WTC11 (cell line): ENCODE data around the gene CFAP20.

Source experiments
- JUN ChIP-seq: sonication (generic); formaldehyde crosslinking; IDR thresholded peaks from 2 replicates; pipeline ENCODE4 v1.8.0; 2023; ENCODE audit warnings: mild to moderate bottlenecking, missing genetic modification reagents
- SP1 ChIP-seq: sonication (generic); formaldehyde crosslinking; conservative IDR thresholded peaks from 2 replicates; pipeline ENCODE4 v1.8.1; 2022; ENCODE audit warnings: missing genetic modification reagents
- TF ChIP-seq, protein P1 (sequence below): sonication (generic); formaldehyde crosslinking; IDR thresholded peaks from 2 replicates; pipeline ENCODE4 v1.8.0; 2022; ENCODE audit warnings: mild to moderate bottlenecking, missing genetic modification reagents
- TF ChIP-seq, protein P2 (sequence below): fragments of 200-600 bp; IDR thresholded peaks from 2 replicates; pipeline ENCODE4 v1.8.0; 2022; ENCODE audit warnings: antibody characterized with exemption
- TF ChIP-seq, protein P3 (sequence below): sonication (generic); formaldehyde crosslinking; IDR thresholded peaks from 2 replicates; pipeline ENCODE4 v1.8.1; 2022; ENCODE audit warnings: mild to moderate bottlenecking, missing genetic modification reagents, moderate library complexity, borderline replicate concordance
- TF ChIP-seq, protein P4 (sequence below): sonication (generic); formaldehyde crosslinking; IDR thresholded peaks from 2 replicates; pipeline ENCODE4 v1.8.1; 2023; ENCODE audit warnings: mild to moderate bottlenecking, missing genetic modification reagents
- TF ChIP-seq, protein P5 (sequence below): sonication (generic); formaldehyde crosslinking; IDR thresholded peaks from 2 replicates; pipeline ENCODE4 v1.8.1; 2022; ENCODE audit warnings: low read depth, missing genetic modification reagents, borderline replicate concordance
- TF ChIP-seq, protein P6 (sequence below): sonication (generic); formaldehyde crosslinking; conservative IDR thresholded peaks from 2 replicates; pipeline ENCODE4 v1.8.1; 2022; ENCODE audit warnings: mild to moderate bottlenecking, missing genetic modification reagents
- TF ChIP-seq, protein P7 (sequence below): sonication (generic); formaldehyde crosslinking; IDR thresholded peaks from 2 replicates; pipeline ENCODE4 v1.8.1; 2023; ENCODE audit warnings: mild to moderate bottlenecking, missing genetic modification reagents, borderline replicate concordance

DNA sequence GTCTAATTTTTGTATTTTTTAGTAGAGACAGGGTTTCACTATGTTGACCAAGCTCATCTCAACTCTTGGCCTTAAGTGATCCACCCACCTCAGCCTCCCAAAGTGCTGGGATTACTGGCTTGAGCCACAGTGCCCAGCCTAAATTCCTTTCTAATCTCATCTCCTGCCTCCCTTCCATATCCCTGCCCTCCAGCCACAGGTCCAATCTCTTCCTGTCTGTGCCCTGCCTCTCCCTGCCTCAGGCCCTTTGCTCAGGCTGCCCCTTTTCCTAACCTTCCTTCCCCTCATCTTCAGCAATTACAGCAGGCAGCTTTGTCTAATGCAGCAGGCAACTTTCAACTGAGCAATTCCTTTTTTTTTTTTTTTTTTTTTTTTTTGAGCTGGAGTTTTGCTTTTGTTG is 46.8 kb downstream of the CFAP20 start:
- TF ChIP-seq, protein P1, sequence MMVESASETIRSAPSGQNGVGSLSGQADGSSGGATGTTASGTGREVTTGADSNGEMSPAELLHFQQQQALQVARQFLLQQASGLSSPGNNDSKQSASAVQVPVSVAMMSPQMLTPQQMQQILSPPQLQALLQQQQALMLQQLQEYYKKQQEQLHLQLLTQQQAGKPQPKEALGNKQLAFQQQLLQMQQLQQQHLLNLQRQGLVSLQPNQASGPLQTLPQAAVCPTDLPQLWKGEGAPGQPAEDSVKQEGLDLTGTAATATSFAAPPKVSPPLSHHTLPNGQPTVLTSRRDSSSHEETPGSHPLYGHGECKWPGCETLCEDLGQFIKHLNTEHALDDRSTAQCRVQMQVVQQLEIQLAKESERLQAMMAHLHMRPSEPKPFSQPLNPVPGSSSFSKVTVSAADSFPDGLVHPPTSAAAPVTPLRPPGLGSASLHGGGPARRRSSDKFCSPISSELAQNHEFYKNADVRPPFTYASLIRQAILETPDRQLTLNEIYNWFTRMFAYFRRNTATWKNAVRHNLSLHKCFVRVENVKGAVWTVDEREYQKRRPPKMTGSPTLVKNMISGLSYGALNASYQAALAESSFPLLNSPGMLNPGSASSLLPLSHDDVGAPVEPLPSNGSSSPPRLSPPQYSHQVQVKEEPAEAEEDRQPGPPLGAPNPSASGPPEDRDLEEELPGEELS = no peak
- TF ChIP-seq, protein P2, sequence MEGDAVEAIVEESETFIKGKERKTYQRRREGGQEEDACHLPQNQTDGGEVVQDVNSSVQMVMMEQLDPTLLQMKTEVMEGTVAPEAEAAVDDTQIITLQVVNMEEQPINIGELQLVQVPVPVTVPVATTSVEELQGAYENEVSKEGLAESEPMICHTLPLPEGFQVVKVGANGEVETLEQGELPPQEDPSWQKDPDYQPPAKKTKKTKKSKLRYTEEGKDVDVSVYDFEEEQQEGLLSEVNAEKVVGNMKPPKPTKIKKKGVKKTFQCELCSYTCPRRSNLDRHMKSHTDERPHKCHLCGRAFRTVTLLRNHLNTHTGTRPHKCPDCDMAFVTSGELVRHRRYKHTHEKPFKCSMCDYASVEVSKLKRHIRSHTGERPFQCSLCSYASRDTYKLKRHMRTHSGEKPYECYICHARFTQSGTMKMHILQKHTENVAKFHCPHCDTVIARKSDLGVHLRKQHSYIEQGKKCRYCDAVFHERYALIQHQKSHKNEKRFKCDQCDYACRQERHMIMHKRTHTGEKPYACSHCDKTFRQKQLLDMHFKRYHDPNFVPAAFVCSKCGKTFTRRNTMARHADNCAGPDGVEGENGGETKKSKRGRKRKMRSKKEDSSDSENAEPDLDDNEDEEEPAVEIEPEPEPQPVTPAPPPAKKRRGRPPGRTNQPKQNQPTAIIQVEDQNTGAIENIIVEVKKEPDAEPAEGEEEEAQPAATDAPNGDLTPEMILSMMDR = no peak
- no peak for TF ChIP-seq SP1
- TF ChIP-seq, protein P3, sequence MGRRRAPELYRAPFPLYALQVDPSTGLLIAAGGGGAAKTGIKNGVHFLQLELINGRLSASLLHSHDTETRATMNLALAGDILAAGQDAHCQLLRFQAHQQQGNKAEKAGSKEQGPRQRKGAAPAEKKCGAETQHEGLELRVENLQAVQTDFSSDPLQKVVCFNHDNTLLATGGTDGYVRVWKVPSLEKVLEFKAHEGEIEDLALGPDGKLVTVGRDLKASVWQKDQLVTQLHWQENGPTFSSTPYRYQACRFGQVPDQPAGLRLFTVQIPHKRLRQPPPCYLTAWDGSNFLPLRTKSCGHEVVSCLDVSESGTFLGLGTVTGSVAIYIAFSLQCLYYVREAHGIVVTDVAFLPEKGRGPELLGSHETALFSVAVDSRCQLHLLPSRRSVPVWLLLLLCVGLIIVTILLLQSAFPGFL = no peak
- TF ChIP-seq JUN = no peak
- TF ChIP-seq, protein P4, sequence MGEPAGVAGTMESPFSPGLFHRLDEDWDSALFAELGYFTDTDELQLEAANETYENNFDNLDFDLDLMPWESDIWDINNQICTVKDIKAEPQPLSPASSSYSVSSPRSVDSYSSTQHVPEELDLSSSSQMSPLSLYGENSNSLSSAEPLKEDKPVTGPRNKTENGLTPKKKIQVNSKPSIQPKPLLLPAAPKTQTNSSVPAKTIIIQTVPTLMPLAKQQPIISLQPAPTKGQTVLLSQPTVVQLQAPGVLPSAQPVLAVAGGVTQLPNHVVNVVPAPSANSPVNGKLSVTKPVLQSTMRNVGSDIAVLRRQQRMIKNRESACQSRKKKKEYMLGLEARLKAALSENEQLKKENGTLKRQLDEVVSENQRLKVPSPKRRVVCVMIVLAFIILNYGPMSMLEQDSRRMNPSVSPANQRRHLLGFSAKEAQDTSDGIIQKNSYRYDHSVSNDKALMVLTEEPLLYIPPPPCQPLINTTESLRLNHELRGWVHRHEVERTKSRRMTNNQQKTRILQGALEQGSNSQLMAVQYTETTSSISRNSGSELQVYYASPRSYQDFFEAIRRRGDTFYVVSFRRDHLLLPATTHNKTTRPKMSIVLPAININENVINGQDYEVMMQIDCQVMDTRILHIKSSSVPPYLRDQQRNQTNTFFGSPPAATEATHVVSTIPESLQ (CRISPR knock-in tag) = no peak
- TF ChIP-seq, protein P5, sequence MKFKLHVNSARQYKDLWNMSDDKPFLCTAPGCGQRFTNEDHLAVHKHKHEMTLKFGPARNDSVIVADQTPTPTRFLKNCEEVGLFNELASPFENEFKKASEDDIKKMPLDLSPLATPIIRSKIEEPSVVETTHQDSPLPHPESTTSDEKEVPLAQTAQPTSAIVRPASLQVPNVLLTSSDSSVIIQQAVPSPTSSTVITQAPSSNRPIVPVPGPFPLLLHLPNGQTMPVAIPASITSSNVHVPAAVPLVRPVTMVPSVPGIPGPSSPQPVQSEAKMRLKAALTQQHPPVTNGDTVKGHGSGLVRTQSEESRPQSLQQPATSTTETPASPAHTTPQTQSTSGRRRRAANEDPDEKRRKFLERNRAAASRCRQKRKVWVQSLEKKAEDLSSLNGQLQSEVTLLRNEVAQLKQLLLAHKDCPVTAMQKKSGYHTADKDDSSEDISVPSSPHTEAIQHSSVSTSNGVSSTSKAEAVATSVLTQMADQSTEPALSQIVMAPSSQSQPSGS (CRISPR knock-in tag) = no peak
- TF ChIP-seq, protein P6, sequence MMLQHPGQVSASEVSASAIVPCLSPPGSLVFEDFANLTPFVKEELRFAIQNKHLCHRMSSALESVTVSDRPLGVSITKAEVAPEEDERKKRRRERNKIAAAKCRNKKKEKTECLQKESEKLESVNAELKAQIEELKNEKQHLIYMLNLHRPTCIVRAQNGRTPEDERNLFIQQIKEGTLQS (CRISPR knock-in tag) = no peak
- TF ChIP-seq, protein P7, sequence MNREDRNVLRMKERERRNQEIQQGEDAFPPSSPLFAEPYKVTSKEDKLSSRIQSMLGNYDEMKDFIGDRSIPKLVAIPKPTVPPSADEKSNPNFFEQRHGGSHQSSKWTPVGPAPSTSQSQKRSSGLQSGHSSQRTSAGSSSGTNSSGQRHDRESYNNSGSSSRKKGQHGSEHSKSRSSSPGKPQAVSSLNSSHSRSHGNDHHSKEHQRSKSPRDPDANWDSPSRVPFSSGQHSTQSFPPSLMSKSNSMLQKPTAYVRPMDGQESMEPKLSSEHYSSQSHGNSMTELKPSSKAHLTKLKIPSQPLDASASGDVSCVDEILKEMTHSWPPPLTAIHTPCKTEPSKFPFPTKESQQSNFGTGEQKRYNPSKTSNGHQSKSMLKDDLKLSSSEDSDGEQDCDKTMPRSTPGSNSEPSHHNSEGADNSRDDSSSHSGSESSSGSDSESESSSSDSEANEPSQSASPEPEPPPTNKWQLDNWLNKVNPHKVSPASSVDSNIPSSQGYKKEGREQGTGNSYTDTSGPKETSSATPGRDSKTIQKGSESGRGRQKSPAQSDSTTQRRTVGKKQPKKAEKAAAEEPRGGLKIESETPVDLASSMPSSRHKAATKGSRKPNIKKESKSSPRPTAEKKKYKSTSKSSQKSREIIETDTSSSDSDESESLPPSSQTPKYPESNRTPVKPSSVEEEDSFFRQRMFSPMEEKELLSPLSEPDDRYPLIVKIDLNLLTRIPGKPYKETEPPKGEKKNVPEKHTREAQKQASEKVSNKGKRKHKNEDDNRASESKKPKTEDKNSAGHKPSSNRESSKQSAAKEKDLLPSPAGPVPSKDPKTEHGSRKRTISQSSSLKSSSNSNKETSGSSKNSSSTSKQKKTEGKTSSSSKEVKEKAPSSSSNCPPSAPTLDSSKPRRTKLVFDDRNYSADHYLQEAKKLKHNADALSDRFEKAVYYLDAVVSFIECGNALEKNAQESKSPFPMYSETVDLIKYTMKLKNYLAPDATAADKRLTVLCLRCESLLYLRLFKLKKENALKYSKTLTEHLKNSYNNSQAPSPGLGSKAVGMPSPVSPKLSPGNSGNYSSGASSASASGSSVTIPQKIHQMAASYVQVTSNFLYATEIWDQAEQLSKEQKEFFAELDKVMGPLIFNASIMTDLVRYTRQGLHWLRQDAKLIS (CRISPR knock-in tag) = no peak
